Measurements from ENCODE around the gene SLC25A19.

Gene SLC25A19

DNA sequence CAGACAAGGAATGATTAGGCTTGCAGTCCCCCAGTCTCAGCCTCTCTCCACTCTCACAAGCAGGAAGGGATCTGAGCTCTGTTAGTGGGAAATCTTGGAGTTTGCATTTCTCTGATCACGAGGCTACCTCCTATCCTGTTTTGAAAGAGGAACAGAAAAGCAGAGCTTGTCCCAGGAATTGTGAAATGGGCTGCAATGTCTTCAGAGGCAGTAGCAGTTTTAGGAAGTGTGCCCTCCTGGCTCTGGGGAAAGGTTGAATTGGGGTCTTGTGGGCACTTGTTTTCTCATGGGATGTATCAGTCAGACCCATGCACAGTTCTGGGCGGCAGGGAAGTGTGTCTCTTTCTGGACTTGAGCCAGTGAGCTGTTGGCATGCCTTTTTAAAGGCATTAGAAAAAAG is 60.9 kb downstream of the SLC25A19 start:
- Histone ChIP-seq H3K9me2 (ENCODE audit: low read depth, low read length) (no peaks in the 10 kb centered on the region), H3K36me3 (ENCODE audit: insufficient read depth, low read length) (peaks cover 89% of the 10 kb centered on the region)
- TF ChIP-seq, protein P1, sequence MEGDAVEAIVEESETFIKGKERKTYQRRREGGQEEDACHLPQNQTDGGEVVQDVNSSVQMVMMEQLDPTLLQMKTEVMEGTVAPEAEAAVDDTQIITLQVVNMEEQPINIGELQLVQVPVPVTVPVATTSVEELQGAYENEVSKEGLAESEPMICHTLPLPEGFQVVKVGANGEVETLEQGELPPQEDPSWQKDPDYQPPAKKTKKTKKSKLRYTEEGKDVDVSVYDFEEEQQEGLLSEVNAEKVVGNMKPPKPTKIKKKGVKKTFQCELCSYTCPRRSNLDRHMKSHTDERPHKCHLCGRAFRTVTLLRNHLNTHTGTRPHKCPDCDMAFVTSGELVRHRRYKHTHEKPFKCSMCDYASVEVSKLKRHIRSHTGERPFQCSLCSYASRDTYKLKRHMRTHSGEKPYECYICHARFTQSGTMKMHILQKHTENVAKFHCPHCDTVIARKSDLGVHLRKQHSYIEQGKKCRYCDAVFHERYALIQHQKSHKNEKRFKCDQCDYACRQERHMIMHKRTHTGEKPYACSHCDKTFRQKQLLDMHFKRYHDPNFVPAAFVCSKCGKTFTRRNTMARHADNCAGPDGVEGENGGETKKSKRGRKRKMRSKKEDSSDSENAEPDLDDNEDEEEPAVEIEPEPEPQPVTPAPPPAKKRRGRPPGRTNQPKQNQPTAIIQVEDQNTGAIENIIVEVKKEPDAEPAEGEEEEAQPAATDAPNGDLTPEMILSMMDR (IDR thresholded peaks at IDR 0.05; ENCODE audit: low read length) = no peak
- no peak for TF ChIP-seq EZH2 (IDR thresholded peaks at IDR 0.05; ENCODE audit: borderline replicate concordance, low read length)

DNA sequence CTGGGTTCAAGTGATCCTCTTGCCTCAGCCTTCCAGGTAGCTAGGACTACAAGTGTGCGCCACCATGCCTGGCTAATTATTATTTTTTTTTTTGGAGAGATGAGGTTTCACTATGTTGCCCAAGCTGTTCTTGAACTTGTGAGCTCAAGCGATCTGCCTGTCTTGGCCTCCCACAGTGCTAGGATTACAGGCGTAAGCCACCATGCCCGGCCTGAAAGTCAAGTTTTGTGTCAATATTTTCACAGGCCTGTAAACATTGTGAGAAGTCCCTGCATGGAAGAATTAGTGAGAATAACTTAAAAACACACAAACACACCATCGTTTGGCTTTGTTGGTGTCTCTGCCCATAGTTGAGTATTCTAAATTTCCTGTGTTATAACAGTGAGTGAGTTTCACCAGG is 61.5 kb downstream of the SLC25A19 start:
- Histone ChIP-seq H3K4me2 (ENCODE audit: low read length) (no peak overlapping the region), H3K79me2 (ENCODE audit: insufficient read depth, low read length) (no peaks in the 10 kb centered on the region), H3K27ac (ENCODE audit: low read depth, low read length, poor library complexity, severe bottlenecking) (no peak overlapping the region), H3K9me3 (ENCODE audit: low read length) (no peaks in the 10 kb centered on the region), H3K4me1 (ENCODE audit: insufficient read depth, low read length, severe bottlenecking) (no peaks in the 10 kb centered on the region), H3K9ac (ENCODE audit: low read length) (no peak overlapping the region), H4K20me1 (ENCODE audit: insufficient read depth, low read length) (no peaks in the 10 kb centered on the region), H3K9me2 (ENCODE audit: low read depth, low read length) (no peaks in the 10 kb centered on the region), H2AFZ (ENCODE audit: low read length) (no peak overlapping the region), H3K4me3 (ENCODE audit: low read depth, low read length, poor library complexity, severe bottlenecking) (no peak overlapping the region), H3K27me3 (ENCODE audit: insufficient read depth, low read length) (no peaks in the 10 kb centered on the region), H3F3A (ENCODE audit: insufficient read depth, low read length) (no peaks in the 10 kb centered on the region), H3K36me3 (ENCODE audit: insufficient read depth, low read length) (peaks cover 87% of the 10 kb centered on the region)
- TF ChIP-seq, protein P1 (IDR thresholded peaks at IDR 0.05; ENCODE audit: low read length) = no peak

More for the DNA sequence above, 60.9 kb downstream of the SLC25A19 start:
- H3K27ac ChIP-seq (ENCODE audit: low read depth, low read length, poor library complexity, severe bottlenecking) = no peak overlapping the region
- no peaks in the 10 kb centered on the region for H3F3A ChIP-seq (ENCODE audit: insufficient read depth, low read length)
- H3K4me2 ChIP-seq (ENCODE audit: low read length) = no peak overlapping the region
- H3K9ac ChIP-seq (ENCODE audit: low read length) = no peak overlapping the region
- H3K9me3 ChIP-seq (ENCODE audit: low read length) = no peaks in the 10 kb centered on the region
- H3K4me3 ChIP-seq (ENCODE audit: low read depth, low read length, poor library complexity, severe bottlenecking) = no peak overlapping the region
- H3K79me2 ChIP-seq (ENCODE audit: insufficient read depth, low read length) = no peaks in the 10 kb centered on the region
- no peaks in the 10 kb centered on the region for H4K20me1 ChIP-seq (ENCODE audit: insufficient read depth, low read length)
- H3K4me1 ChIP-seq (ENCODE audit: insufficient read depth, low read length, severe bottlenecking) = no peaks in the 10 kb centered on the region
- no peaks in the 10 kb centered on the region for H3K27me3 ChIP-seq (ENCODE audit: insufficient read depth, low read length)
- H2AFZ ChIP-seq (ENCODE audit: low read length) = no peak overlapping the region

DNA sequence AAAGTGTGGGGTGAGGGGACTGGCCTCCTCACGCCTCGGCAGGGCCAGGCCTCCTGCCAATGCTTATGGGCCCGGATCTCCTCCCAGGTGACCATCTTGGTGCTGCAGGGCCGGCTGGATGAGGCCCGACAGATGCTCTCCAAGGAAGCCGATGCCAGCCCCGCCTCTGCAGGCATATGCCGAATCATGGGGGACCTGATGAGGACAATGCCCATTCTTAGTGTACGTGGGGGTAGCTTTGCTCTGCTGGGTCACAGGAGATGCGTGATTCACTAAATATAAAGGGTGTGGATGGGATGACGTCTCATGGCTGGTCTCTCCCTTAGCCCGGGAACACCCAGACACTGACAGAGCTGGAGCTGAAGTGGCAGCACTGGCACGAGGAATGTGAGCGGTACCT is 64.2 kb downstream of the SLC25A19 start:
- no peaks in the 10 kb centered on the region for H3K27me3 ChIP-seq (ENCODE audit: insufficient read depth, low read length)

More for the DNA sequence above, 64.2 kb downstream of the SLC25A19 start:
- Histone ChIP-seq H4K20me1 (ENCODE audit: insufficient read depth, low read length) (no peaks in the 10 kb centered on the region), H3K27ac (ENCODE audit: low read depth, low read length, poor library complexity, severe bottlenecking) (no peak overlapping the region), H3K9me3 (ENCODE audit: low read length) (no peaks in the 10 kb centered on the region), H3K4me2 (ENCODE audit: low read length) (no peak overlapping the region), H3K9me2 (ENCODE audit: low read depth, low read length) (no peaks in the 10 kb centered on the region), H3K36me3 (ENCODE audit: insufficient read depth, low read length) (peaks cover 77% of the 10 kb centered on the region), H3K79me2 (ENCODE audit: insufficient read depth, low read length) (no peaks in the 10 kb centered on the region), H3K9ac (ENCODE audit: low read length) (no peak overlapping the region), H3F3A (ENCODE audit: insufficient read depth, low read length) (no peaks in the 10 kb centered on the region), H3K4me1 (ENCODE audit: insufficient read depth, low read length, severe bottlenecking) (no peaks in the 10 kb centered on the region), H3K4me3 (ENCODE audit: low read depth, low read length, poor library complexity, severe bottlenecking) (no peak overlapping the region), H2AFZ (ENCODE audit: low read length) (no peak overlapping the region)
- no peak for TF ChIP-seq EZH2 (IDR thresholded peaks at IDR 0.05; ENCODE audit: borderline replicate concordance, low read length)
- TF ChIP-seq, protein P1 (IDR thresholded peaks at IDR 0.05; ENCODE audit: low read length) = no peak

Data from OCI-LY1 (cell line).